ENCODE results near the gene RIPOR2.

GRCh38 chr6:24940311-24940917, 4.7 kb upstream of the RIPOR2 start:
- TF ChIP-seq CTCF (IDR thresholded peaks at IDR 0.05; ENCODE audit: low read depth, low read length) (no peak), EZH2phosphoT487 (IDR thresholded peaks at IDR 0.05; ENCODE audit: low read depth) (no peak)

All from OCI-LY3 (cell line).